ENCODE data around the gene CABS1.

Gene CABS1

DNA sequence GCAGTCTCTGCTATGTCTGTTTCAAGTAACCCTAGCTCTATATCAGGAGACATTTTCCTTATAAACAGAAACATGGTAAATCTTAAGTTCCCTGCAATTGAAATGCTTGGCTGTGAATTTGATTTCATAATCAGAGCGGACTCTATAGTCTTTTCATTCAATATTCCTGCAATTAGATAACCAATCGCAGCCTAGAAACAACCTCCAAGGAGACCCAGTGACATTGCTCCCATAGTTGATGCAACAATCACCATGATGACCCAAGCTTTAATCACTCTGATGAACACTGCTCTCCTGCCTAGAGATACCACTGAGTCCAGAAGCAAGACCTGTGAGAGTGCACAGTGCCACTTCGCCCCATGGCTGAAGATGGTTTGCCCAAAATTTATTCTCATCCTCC is at the start of gene CABS1:
CABS1 (plus strand) TSS at position 301 of the 400 bp plus-strand sequence; CDS start at position 360, 59 bp downstream.
- DNase-seq (ENCODE audit: low read depth in 3 of 3): no peak

DNA sequence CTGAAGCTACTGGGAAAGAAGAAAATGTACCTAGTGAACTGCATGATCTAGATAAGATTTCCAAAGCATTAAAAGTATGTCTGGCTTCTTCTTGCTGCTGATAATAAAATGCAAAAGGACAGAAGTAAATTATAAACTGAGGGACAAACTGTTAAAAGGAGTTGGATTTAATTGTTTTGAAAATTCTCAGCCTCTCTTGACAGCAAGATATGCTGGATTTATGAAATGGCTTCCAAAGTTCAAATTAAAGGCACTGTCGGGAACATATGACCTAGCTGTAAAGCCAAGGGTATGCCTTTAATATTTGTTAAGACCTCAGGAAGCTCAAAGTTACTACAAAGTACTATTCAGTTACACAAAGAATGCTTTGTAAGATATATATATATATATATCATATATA is 46.1 kb upstream of the CABS1 start:
- DNase-seq (ENCODE audit: low read depth in 3 of 3): no peak

DNA sequence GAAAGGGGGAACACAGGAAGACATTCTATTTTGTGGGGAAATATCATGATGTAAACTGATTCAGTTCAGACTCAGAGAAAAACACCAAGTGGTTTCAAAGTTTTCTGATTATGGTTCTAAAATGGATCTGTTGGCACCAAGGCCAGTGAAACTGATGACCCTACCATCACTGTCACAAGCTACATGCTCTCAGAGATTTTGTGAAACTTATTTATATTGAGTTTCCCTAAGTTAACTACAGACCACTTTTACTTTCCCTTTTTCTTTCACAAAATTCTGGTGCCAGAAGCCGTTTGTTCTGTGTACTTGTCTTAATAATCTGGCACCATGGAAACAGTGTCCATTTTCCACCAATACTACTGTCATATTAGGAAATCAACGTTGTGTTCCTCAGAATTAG is 43.4 kb upstream of the CABS1 start:
- no peak for DNase-seq (ENCODE audit: low read depth in 3 of 3)

DNA sequence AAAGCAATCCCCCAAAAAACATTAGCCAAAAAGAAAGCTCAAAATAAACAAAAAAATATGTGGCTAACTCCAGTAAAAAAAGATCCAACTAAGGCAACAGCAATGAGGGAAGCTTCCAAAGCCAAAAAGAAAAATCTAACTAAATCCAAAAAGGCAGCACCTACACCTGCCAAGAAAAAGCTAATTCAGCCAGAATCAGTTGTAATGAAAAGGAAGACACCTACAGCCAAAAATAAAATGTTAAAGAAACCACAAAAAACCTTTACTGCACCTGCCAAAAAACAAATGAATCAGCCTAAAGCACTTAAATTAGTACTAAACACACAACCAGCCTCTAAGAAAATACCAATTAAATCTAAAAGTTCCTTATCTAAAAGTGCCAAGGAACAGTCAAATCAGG is 37.2 kb upstream of the CABS1 start:
- no peak for DNase-seq (ENCODE audit: low read depth in 3 of 3)

DNA sequence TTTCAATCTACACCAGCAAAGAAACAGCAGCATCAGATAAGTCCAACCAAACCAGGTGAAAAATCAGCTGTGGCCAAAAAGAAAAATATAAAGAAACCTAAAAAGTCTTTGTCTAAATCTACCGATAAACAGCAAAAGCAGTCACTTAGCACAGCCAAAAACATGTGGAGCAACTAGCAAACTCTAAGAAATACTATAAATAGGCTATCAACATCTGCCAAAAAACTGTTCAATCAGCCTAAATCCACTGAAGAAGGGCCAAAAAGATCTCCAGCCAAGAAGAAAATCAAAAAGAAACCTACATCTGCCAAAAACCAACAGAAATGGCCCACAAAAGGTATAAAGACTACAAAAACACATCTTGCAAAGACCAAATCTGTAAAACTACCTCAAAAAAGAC is 36.7 kb upstream of the CABS1 start:
- no peak for DNase-seq (ENCODE audit: low read depth in 3 of 3)

DNA sequence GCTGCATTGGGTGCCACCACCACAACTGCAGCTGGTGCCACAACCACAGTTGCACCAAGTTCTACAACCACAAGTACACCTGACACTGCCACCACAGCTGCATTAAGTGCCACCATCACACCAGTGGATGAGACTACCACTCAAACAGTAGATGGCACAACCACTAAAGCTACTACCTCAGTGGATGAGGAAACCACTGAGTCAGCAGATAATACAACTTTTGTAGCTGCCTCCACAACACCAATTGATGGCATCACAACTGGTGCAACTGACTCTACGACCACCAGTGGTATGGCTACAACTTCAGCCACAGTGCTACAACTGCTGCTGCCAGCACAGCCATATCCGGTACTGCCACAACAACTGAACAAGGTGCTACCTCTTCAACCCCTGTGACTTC is 35.1 kb upstream of the CABS1 start:
- no peak for DNase-seq (ENCODE audit: low read depth in 3 of 3)

DNA sequence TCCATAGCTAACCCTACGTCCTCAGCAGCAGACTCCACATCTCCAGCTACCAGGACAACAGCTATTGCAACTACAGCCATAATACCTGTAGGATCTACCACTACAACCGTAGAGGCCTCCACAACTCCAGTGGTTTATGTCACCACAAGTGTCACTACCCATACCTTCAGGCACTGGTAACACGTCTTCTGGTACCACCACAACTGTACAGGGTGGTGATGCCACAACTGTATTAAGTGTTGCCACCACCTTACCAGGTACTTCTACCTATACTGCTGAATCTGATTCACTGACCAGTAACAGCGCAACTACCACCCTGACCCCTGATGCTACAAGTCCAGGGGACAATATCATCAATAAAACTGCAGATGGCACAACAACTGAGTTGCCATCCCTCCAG is 34.6 kb upstream of the CABS1 start:
- DNase-seq (ENCODE audit: low read depth in 3 of 3): no peak

DNA sequence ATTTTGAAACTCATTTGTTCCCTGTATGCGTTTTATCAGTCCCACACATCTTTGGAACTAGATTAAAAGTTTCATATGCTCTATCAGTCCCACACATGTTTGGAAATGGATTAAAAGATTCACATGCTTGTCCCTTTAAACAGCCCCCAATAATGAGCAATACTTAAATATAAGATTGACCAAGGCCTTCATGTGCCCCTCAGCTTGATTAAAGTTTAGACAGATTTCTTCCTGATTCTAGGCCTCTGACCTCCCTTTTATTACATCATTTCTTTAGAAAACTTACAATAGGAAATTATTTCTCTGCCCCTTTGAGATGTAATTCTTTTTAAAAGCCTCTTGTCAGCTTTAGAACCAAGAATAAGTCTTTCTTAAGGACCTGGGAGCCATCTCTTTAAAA is 31.7 kb upstream of the CABS1 start:
- DNase-seq (ENCODE audit: low read depth in 3 of 3): no peak

DNA sequence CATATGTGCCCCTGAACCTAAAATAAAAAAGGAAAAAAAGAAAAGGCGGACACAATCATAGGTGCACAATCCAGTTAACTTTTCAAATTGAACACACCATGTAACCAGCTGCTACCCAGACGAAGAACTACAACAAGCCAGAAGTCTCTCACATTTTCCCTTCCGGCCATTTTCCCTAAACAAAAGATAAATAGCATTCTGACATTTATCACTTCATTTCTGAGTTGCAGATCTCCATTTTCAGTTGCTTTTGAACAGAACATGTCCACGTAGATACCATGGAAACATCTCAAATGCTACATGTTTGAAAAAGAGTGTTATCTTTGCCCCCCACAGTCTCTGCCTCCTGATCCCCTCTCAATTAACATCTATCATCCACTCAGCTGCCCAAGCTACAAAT is 29.2 kb upstream of the CABS1 start:
- no peak for DNase-seq (ENCODE audit: low read depth in 3 of 3)

DNA sequence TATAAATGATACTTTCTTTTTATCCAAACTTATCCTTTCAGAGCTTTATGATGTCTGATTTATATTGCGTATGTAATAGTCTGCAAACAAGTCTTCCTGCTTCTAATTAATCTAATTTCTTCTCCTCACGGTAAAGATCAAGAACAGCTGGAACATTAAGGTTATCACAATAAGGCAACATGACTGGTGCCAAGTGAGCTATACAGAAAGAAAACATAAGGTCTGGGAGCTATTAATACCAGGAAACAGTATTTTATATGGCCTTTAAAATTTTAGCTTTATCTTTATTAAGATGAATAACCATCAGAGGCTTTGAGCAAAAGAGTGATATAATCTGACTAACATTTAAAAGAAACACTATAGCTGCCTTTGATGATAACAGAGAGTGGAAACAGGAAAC is 28.7 kb upstream of the CABS1 start:
- no peak for DNase-seq (ENCODE audit: low read depth in 3 of 3)

DNA sequence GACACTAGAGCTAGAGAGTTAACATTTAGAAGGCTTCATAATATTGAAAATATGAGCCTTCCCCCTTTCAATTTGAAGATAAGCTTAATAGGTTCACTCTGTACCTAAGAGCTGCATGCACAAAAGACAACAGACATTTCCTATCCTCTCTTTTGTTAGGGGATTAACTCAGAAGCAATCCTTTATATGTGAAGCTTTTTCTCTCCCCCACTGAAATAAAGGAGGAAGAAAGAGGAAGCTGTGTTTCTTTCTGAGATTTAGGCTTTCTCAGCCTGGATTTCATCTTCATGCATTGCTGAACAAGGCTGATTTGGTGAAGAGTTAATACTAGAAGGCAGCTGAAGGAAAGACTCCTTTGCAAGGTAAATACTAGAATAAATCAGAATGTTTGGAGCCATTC is 21.0 kb upstream of the CABS1 start:
- no peak for DNase-seq (ENCODE audit: low read depth in 3 of 3)

DNA sequence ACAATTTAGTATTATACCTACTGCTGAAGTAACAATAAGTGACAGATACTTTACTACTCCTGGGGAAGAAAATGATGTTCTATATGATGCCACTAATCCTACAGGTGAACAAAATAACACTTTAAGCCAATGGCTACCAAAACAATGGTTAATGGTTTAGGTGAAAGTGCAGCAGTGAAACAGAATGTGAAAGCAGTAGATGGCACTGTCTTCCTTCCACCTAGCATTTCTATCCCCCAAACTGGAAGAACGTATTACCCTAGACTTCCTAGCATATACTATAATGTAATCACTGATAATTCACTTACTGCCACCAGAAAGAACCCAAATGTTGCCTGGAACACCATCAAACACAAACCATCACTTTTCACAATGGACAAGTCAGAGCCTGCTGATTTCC is 18.9 kb upstream of the CABS1 start:
- DNase-seq (ENCODE audit: low read depth in 3 of 3): no peak

DNA sequence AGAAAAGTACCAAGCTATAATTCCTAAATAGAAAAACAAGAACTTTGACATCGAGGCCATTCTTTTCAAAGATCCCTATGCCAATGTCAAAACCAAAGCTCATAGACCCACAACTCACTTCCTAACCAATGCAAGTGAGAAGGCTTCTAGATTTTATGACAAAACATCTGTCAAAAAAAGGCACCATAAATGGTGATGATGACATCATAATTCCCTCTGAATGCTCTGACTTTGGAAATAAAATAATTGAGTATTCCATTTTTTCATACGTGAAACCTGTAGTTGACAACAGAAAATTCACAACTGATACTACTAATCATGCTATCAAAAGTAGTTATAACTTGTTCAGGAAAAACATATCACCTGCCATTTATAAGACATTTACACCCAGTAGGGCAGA is 8.7 kb upstream of the CABS1 start:
- no peak for DNase-seq (ENCODE audit: low read depth in 3 of 3)

DNA sequence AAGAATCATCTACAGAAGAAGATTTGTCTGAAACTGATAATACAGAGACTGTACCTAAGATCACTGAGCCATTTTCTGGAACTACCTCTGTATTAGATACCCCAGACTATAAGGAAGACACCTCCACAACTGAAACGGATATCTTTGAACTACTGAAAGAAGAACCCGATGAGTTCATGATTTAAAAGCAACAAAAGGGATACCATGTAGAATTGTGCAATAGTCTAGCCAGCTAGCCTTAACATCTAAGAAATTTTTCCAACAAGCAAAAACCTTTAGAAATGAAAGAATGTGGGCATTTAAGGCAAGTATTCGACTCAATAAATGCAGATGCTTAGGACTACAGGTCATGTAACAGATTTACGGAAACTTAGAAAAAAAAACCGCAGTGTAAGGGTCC is 1.3 kb downstream of the CABS1 start:
- DNase-seq (ENCODE audit: low read depth in 3 of 3): no peak

DNA sequence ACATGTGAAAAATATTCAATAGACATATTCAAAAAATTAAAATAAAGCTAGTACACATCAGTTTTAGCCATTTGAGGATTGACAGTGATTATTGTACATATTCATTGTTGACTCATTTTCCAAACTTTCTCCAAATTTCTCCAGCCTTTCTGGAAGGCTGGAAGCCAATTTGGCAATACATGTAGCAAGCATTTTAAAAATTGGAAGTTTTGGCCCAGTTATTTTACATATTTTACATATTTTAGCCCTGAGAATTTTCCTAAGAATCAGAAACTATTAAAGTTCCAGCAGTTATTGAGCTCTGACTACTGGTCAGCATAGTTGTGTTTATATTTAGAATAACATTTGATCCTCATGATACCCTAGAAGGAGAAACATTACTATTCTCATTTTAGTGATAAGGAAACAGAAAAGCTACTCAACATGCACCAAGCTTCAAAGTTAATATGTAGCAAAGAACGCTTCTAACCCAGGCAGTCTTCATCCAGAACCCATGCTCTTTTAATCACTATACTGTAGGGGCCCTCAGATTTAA is 3.2 kb downstream of the CABS1 start:
- DNase-seq (ENCODE audit: low read depth in 3 of 3): no peak

DNA sequence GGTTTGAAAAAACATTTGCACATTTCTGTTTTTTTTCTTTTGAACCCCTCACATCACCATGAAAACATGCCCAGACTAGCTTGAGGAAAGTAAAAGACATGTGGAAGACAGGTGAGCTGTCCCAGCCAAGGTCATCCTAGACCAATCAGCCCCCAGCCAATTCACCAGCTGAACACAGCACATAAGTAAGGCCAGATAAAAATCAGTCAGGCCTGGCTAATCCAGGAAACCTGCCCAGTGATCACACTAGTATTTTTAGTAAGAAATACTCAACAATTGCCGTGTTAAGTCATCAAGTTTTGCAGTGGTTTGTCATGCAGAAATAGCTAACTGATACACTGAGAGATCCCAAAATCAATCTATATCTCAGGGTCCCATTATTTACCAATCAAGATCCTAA is 21.4 kb downstream of the CABS1 start:
- no peak for DNase-seq (ENCODE audit: low read depth in 3 of 3)

DNA sequence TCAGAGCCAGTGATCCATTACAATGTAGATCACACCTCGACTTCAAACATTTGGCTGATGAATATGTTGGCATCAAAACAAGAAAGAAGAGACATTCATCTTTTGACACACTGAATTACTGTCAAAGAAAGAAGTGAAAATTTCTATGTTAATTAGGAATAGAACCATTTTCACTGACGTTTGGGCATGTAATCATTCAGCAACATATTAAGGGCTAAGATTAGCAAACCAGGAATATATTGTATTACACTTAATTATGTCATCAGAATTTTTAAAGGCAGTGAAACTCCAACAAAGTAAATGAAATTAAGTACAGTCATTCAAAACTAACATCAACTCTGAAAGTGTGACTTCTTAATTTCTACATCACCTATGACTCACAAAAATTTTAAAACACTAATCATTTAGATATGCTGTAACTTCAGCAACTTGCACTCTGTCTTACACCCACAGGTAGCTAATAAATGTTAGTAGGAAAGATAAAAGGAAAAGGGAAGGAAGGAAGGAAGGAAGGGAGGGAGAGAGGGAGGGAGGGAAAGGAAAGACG is 24.4 kb downstream of the CABS1 start:
- no peak for DNase-seq (ENCODE audit: low read depth in 3 of 3)

DNA sequence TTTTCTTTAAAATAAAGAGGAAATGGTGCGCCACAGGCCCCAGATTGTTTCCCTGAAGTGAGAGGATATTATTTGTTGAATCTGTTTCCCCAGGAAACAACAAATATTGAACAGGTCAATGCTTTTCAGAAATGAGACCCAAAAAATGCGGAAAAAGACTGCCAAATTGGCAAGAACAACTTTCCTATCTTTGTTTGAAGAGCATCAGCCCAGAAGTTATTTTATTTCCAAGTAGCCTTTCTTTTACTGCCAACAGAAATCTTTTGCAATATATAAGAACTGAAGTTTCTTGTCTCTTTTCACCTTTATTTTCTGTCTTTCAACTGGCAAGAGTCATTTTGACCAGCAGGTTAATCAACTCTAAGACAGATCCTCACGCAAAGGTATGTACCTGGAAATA is 25.7 kb downstream of the CABS1 start, which contains the start of gene SMR3A:
SMR3A (plus strand) TSS at position 301 of the 400 bp plus-strand sequence. CDS start 1,356 bp downstream, outside the sequence.
- DNase-seq (ENCODE audit: low read depth in 3 of 3): no peak

DNA sequence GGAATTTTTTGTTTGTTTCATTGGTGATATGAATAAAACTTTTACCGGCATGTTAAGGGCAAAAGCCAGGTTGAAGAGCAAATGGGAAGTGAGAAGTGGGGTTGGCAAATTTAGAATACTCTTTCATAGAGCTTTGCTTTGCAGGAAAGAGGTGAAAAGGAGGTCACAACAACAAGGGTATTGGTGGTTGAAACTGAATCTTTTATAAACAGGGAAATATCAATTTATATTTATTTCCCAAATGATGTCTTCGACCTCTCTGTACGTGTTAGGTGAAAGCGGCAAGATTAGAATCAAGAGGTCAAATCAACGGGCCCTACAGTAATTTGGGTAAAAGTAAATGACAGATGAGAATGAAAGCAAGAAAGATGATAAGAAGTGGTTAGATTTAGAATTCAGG is 29.2 kb downstream of the CABS1 start:
- no peak for DNase-seq (ENCODE audit: low read depth in 3 of 3)

DNA sequence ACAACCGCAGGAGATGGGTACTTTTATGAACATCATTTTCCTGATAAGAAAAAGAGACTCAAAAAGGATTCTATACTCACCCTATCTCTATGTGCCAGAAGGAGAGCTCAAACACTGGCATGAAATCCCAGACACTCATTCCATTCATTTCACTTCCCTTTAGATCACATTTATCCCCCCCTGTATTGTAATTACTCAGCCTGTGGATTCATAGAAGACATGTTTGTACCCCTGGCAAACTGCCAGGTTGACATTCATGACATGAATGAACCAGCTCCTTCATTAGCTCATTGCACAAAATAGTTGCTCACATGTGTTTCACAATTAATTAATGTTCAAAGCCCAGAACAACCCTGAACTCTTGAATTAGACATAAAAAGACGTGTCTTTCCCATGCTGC is 30.7 kb downstream of the CABS1 start:
- DNase-seq (ENCODE audit: low read depth in 3 of 3): no peak

DNA sequence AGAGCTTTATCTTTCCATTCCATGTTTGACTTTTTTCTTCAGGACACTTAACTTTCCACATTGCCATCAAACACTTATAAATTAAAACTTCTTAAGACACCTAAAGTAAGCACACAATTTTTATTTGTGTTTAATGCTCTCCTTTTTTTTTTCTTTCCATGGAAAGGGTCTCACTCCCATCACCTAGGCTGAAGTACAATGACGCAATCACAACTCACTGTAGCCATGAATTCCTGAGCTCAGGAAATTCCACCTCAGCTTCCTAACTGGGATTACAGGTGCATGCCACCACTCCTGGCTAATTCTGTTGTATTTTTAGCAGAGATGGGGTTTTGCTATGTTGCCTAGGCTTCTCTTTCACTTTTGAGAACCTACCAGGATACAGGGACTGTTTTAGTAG is 33.0 kb downstream of the CABS1 start:
- no peak for DNase-seq (ENCODE audit: low read depth in 3 of 3)

DNA sequence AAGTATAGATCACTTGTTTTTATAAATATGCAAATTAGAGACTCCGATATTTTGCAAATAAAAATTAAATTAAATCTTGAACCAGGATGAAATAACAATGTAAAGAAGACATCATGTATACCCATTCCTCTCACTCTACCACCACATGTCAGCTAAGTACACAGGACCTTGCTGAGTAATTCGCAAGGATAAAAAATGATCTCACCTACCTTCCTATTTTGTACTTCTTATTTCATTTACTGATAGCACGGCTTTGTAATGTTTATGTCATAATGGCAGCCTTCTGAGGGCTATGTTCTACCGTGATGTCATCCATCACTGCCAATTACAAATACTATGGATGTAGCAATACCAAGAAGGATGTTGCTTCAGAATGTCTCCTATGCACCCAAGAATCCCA is 37.2 kb downstream of the CABS1 start:
- no peak for DNase-seq (ENCODE audit: low read depth in 3 of 3)

DNA sequence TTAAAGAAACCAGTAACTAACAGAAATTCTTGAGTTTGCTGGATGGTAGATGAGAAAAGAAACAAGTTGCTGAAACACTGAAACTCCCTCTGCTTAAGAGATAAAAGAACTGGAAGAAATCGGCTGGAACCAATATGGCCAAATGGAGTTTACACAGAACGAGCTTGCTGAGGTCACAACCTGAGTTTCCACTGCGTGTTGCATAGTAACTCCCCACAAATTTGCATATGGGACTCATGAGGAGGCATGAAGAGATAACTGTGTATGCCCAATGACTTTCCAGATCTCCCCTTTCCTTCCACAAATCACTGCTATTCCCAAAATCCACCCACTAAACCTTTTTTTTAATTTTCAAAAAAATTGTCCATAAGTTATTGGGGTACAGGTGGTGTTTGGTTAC is 38.0 kb downstream of the CABS1 start:
- DNase-seq (ENCODE audit: low read depth in 3 of 3): no peak

DNA sequence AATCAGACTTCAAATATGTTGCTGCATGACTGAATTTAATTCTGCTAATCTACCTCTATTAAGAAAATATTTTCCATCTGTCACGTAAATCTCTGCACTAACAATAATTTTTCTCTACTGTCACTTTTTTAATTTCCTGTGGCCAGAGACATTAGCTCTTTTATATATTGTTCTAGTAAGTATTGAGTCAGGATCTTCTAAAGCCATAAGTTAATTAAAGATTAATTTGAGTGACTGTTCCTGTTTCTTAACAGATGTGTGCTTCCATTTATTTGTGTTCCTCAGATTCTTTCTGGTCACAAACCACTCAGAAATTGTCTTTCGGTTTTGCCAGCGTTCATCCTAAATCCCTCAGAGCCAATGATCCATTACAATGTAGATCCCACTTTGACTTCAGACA is 45.8 kb downstream of the CABS1 start:
- no peak for DNase-seq (ENCODE audit: low read depth in 3 of 3)

Data from stimulated activated CD4-positive, alpha-beta T cell treated with anti-CD3 and anti-CD28 coated beads, TNF-alpha, amount 100 ng/mL, for 24 hours (primary cell).